GM10266 (cell line): ENCODE measurements around the gene PTPRM.
A peak's percentile ranks its signal among the peaks of the same experiment; 100 is the strongest.

ENCODE experiments used
- DNase-seq: peaks from one replicate; pipeline ENCODE4 v3.0.0; 2012; ENCODE audit errors: extremely low spot score
- TF ChIP-seq, protein P1 (sequence below): IDR thresholded peaks from 2 replicates; pipeline ENCODE4 v1.5.1; 2012; ENCODE audit warnings: mild to moderate bottlenecking, low read depth; ENCODE audit not compliant: control insufficient read depth, insufficient read depth; ENCODE audit errors: missing control alignments

The PTPRM gene

DNA sequence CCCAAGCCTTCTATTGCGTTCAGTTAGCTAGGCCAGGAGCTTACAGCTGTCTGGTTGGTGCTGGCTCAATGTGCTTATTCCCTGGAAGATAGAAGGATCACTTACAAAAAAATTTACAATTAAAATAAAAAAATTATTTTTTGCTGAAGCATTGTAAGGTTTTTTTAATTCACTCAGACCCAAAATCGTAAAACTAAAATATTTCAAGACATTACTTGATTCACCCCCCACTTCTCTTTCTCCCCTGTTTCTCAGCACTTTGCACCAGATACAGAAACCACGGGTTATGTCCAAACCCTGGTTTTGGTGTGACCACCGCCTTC is 911 bp upstream of the PTPRM start:
- TF ChIP-seq, protein P1, sequence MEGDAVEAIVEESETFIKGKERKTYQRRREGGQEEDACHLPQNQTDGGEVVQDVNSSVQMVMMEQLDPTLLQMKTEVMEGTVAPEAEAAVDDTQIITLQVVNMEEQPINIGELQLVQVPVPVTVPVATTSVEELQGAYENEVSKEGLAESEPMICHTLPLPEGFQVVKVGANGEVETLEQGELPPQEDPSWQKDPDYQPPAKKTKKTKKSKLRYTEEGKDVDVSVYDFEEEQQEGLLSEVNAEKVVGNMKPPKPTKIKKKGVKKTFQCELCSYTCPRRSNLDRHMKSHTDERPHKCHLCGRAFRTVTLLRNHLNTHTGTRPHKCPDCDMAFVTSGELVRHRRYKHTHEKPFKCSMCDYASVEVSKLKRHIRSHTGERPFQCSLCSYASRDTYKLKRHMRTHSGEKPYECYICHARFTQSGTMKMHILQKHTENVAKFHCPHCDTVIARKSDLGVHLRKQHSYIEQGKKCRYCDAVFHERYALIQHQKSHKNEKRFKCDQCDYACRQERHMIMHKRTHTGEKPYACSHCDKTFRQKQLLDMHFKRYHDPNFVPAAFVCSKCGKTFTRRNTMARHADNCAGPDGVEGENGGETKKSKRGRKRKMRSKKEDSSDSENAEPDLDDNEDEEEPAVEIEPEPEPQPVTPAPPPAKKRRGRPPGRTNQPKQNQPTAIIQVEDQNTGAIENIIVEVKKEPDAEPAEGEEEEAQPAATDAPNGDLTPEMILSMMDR = no peak
- no peak for DNase-seq

GRCh38 chr18:7567474-7568425 is 634 bp downstream of the PTPRM start:
- DNase-seq = peak; percentile 54
- TF ChIP-seq, protein P1 = no peak

DNA sequence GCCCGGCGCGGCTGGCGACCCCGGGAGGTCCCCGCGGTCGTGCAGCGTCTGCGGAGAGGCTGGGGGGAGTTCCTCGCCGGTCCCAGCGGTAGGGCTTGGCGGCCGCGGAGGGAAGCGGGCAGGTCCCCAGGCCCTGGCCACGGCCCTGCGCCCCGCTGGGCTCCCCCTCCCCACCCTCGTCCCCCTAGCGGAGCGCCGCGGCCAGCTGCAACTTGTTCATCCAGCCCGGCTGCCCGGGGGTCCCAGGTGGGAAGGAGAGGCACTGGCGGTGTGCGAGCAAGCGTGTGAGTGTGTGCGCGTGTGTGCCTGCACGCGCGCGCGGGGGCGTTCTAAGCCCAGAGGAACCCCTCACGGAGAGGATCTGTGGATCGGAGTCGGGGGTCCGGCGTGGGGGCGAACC is 1.3 kb downstream of the PTPRM start:
- no peak for DNase-seq
- TF ChIP-seq, protein P1 = no peak

DNA sequence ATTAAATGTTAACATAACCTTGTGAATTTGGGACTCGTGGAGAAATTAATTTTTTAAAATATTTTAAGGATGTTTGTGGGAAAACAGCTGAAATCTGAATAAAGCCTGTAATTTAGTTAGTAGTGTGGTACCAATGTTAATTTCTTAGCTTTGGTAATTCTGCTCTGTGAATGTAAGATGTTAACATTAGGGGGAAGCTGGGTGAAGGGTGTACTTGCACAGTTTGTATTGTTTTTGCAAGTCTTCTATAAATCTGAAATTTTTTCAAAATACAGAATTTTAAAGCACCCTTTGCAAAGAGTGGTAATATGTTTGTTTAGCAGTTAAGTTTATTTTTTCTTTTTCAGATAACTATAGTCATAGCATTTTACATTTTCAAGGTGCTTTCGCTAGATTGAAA is 4.5 kb downstream of the PTPRM start:
- no peak for DNase-seq
- TF ChIP-seq, protein P1 = no peak

- no peak for DNase-seq
- TF ChIP-seq, protein P1 = no peak
Measured at GRCh38 chr18:7572822-7573221, 5.7 kb downstream of the PTPRM start.

DNA sequence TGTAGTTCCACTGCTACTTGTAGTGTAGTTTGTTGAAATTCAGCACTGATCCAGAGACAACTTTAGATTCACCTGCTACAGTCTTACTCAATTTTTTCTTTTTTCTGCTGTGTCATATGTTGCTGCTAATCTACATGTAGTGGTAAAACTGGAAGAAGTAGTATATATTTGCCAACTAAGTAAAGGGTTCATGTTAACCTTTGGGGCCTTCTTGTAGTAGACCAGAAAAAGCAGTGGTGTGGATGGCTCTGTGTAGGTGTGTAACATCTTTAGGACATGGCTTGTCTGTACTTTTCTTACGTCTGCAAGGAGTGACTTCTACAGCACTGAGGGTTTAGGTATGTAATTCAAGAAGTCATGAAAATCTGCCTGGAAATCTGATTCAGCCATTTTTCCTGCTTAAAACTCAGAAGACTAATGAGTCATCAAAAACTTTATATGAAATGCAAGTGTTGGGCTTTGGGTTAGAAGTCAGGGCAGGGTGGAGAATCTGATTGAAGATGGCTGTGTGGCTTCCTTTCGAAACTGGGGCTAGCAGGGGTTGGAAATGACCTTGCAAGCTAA is 8.4 kb downstream of the PTPRM start:
- no peak for DNase-seq
- TF ChIP-seq, protein P1 = no peak

- TF ChIP-seq, protein P1 = no peak
- DNase-seq = no peak
Measured at GRCh38 chr18:7576077-7576476, 9.0 kb downstream of the PTPRM start.
